Common myeloid progenitor, CD34-positive (primary cell): ENCODE measurements around the gene SHANK2.

ENCODE experiments used
- CTCF ChIA-PET: fragments of 350-600 bp; sonication (Branson Sonifier 250); formaldehyde crosslinking; loops from one replicate; lab custom pipeline; 2021; ENCODE audit warnings: antibody characterized with exemption; lab: Charles Lee
- POLR2A ChIA-PET: fragments of 350-600 bp; sonication (Branson Sonifier 250); formaldehyde crosslinking; loops from one replicate; lab custom pipeline; 2021; ENCODE audit warnings: antibody characterized with exemption; lab: Charles Lee
- DNase-seq, 3 donors: peaks; one replicate each; pipeline versions ENCODE4 v3.0.0 to v3.0.0-alpha.2; 2013
- H3K27ac ChIP-seq, 2 experiments: 1 replicate in 1 of 2; 2 replicates in 1 of 2; pipeline ENCODE4 v1.7.0; 2013; ENCODE audit warnings: inconsistent platforms in 2 of 2, low read length in 2 of 2, mild to moderate bottlenecking in 2 of 2, low read depth in 1 of 2, moderate library complexity in 1 of 2; ENCODE audit not compliant: severe bottlenecking in 2 of 2, insufficient read depth in 1 of 2, poor library complexity in 1 of 2
- H3K27me3 ChIP-seq, 5 experiments: replicated peaks in 2 of 5; 1 replicate in 3 of 5; 2 replicates in 2 of 5; pipeline versions ENCODE4 v1.6.1 to v1.7.0; 2013; ENCODE audit warnings: low read length in 4 of 5, mild to moderate bottlenecking in 2 of 5, moderate library complexity in 2 of 5, inconsistent platforms in 1 of 5; ENCODE audit not compliant: insufficient read depth in 5 of 5, control insufficient read depth in 4 of 5
- H3K36me3 ChIP-seq, 4 experiments: 1 replicate in 2 of 4; 2 replicates in 2 of 4; pipeline versions ENCODE4 v1.6.1 to v1.7.0; 2013; ENCODE audit warnings: low read length in 3 of 4, control low read depth in 1 of 4, mild to moderate bottlenecking in 1 of 4; ENCODE audit not compliant: control insufficient read depth in 4 of 4, insufficient read depth in 4 of 4
- H3K4me1 ChIP-seq, 4 experiments: 1 replicate in 3 of 4; 2 replicates in 1 of 4; pipeline versions ENCODE4 v1.6.1 to v1.7.1; 2013; ENCODE audit warnings: low read length in 3 of 4, mild to moderate bottlenecking in 3 of 4, control low read depth in 1 of 4, inconsistent platforms in 1 of 4, moderate library complexity in 1 of 4; ENCODE audit not compliant: control insufficient read depth in 4 of 4, insufficient read depth in 4 of 4; ENCODE audit errors: control extremely low read depth in 1 of 4
- H3K4me3 ChIP-seq, 7 experiments: 1 replicate in 4 of 7; 2 replicates in 3 of 7; pipeline versions ENCODE4 v1.5.1 to v1.7.0; 2013; ENCODE audit warnings: mild to moderate bottlenecking in 7 of 7, low read length in 6 of 7, moderate library complexity in 6 of 7, inconsistent platforms in 2 of 7, low read depth in 2 of 7, control low read depth in 1 of 7; ENCODE audit not compliant: insufficient read depth in 4 of 7, control insufficient read depth in 1 of 7; ENCODE audit errors: extremely low read depth in 1 of 7
- H3K9me3 ChIP-seq, 5 experiments: 1 replicate in 4 of 5; 2 replicates in 1 of 5; pipeline versions ENCODE4 v1.6.1 to v1.7.1; 2013; ENCODE audit warnings: low read length in 4 of 5, mild to moderate bottlenecking in 2 of 5, inconsistent platforms in 1 of 5, low read depth in 1 of 5, moderate library complexity in 1 of 5; ENCODE audit not compliant: control insufficient read depth in 4 of 5, insufficient read depth in 2 of 5; ENCODE audit errors: control extremely low read depth in 1 of 5
- WGBS: methylation state at CpG from one replicate; pipeline ENCODE4 v1.1.5; 2013; ENCODE audit not compliant: insufficient coverage; 5-methylcytosine and 5-hydroxymethylcytosine counted together

The SHANK2 gene

GRCh38 chr11:71206186-71206585 is 46.2 kb downstream of the SHANK2 start:
- H3K27me3 ChIP-seq, result peaks cover 0 to 33% (median 4%) of the 10 kb centered on the region in 5 experiments
- H3K4me1 ChIP-seq, result no peaks in the 10 kb centered on the region
- H3K9me3 ChIP-seq, result peaks cover 0 to 3% (median 0%) of the 10 kb centered on the region in 5 experiments
- H3K4me3 ChIP-seq, result no peak overlapping the region
- H3K27ac ChIP-seq, result no peak overlapping the region
- no peak for DNase-seq
- POLR2A ChIA-PET, result no interaction called here
- H3K36me3 ChIP-seq, result no peaks in the 10 kb centered on the region
- CTCF ChIA-PET, result no interaction called here
- WGBS, result 25% methylated on average over 9 of the region's 17 CpGs

- no peak for DNase-seq
- CTCF ChIA-PET, result no interaction called here
- no peak overlapping the region for H3K4me3 ChIP-seq
- H3K9me3 ChIP-seq, result peaks cover 0 to 3% (median 0%) of the 10 kb centered on the region in 5 experiments
- H3K27ac ChIP-seq, result no peak overlapping the region
- WGBS, result 93% methylated on average over 15 of the region's 18 CpGs
- POLR2A ChIA-PET, result no interaction called here
- no peaks in the 10 kb centered on the region for H3K4me1 ChIP-seq
- H3K27me3 ChIP-seq, result peaks cover 0 to 38% (median 4%) of the 10 kb centered on the region in 5 experiments
- no peaks in the 10 kb centered on the region for H3K36me3 ChIP-seq
Observed at GRCh38 chr11:71204748-71205664, 47.4 kb downstream of the SHANK2 start.

- POLR2A ChIA-PET, result no interaction called here
- Histone ChIP-seq H3K4me1 (no peaks in the 10 kb centered on the region), H3K36me3 (no peaks in the 10 kb centered on the region), H3K27me3 (peaks cover 0 to 38% (median 4%) of the 10 kb centered on the region in 5 experiments), H3K9me3 (peaks cover 0 to 3% (median 0%) of the 10 kb centered on the region in 5 experiments), H3K4me3 (no peak overlapping the region), H3K27ac (no peak overlapping the region)
- CTCF ChIA-PET, result no interaction called here
- WGBS, result 87% methylated on average over 13 of the region's 16 CpGs
- DNase-seq, result no peak
Observed at GRCh38 chr11:71204294-71204693, 48.1 kb downstream of the SHANK2 start.

- Histone ChIP-seq H3K4me1 (no peaks in the 10 kb centered on the region), H3K27ac (no peak overlapping the region), H3K9me3 (no peaks in the 10 kb centered on the region), H3K36me3 (no peaks in the 10 kb centered on the region), H3K27me3 (peaks cover 0 to 38% (median 2%) of the 10 kb centered on the region in 5 experiments), H3K4me3 (no peak overlapping the region)
- 86% methylated on average over 11 of the region's 11 CpGs for WGBS
- DNase-seq, result no peak
- POLR2A ChIA-PET, result no interaction called here
- CTCF ChIA-PET, result no interaction called here
Observed at GRCh38 chr11:71203681-71204080, 48.7 kb downstream of the SHANK2 start.

GRCh38 chr11:71202966-71203365 is 49.4 kb downstream of the SHANK2 start:
- POLR2A ChIA-PET, result no interaction called here
- DNase-seq, result no peak
- no peaks in the 10 kb centered on the region for H3K36me3 ChIP-seq
- 93% methylated on average over 3 of the region's 4 CpGs for WGBS
- H3K4me3 ChIP-seq, result no peak overlapping the region
- no peak overlapping the region for H3K27ac ChIP-seq
- no peaks in the 10 kb centered on the region for H3K4me1 ChIP-seq
- peaks cover 0 to 37% (median 2%) of the 10 kb centered on the region in 5 experiments for H3K27me3 ChIP-seq
- H3K9me3 ChIP-seq, result no peaks in the 10 kb centered on the region
- CTCF ChIA-PET, result no interaction called here

GRCh38 chr11:71202598-71202944 is 49.8 kb downstream of the SHANK2 start:
- DNase-seq, result no peak
- CTCF ChIA-PET, result no interaction called here
- H3K27me3 ChIP-seq, result peaks cover 0 to 33% (median 2%) of the 10 kb centered on the region in 5 experiments
- H3K9me3 ChIP-seq, result no peaks in the 10 kb centered on the region
- WGBS, result 98% methylated on average over 5 of the region's 5 CpGs
- no peak overlapping the region for H3K4me3 ChIP-seq
- POLR2A ChIA-PET, result no interaction called here
- no peaks in the 10 kb centered on the region for H3K36me3 ChIP-seq
- H3K27ac ChIP-seq, result no peak overlapping the region
- no peaks in the 10 kb centered on the region for H3K4me1 ChIP-seq
